ENCODE measurements around the gene HBA2.
A peak's percentile ranks its signal among the peaks of the same experiment; 100 is the strongest.
"Not testable (repeated sequence)": the region's sequence is repeated elsewhere in the genome, so short reads cannot be mapped to it uniquely, and the experiment has no call there.

The HBA2 gene

DNA sequence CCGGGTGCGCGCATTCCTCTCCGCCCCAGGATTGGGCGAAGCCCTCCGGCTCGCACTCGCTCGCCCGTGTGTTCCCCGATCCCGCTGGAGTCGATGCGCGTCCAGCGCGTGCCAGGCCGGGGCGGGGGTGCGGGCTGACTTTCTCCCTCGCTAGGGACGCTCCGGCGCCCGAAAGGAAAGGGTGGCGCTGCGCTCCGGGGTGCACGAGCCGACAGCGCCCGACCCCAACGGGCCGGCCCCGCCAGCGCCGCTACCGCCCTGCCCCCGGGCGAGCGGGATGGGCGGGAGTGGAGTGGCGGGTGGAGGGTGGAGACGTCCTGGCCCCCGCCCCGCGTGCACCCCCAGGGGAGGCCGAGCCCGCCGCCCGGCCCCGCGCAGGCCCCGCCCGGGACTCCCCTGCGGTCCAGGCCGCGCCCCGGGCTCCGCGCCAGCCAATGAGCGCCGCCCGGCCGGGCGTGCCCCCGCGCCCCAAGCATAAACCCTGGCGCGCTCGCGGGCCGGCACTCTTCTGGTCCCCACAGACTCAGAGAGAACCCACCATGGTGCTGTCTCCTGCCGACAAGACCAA, at the start of gene HBA2:
Gene HBA2, plus strand, starts transcription at position 503 of the 568 bp plus-strand sequence. Its CDS starts 37 bp downstream, at position 540.
- not testable (repeated sequence) for DNase-seq

- DNase-seq = not testable (repeated sequence)
Observed at GRCh38 chr16:123558-124350, 48.9 kb upstream of the HBA2 start.

- no peak for DNase-seq
Observed at GRCh38 chr16:125011-125410, 47.7 kb upstream of the HBA2 start.

GRCh38 chr16:129075-129474, 43.6 kb upstream of the HBA2 start:
- no peak for DNase-seq

DNA sequence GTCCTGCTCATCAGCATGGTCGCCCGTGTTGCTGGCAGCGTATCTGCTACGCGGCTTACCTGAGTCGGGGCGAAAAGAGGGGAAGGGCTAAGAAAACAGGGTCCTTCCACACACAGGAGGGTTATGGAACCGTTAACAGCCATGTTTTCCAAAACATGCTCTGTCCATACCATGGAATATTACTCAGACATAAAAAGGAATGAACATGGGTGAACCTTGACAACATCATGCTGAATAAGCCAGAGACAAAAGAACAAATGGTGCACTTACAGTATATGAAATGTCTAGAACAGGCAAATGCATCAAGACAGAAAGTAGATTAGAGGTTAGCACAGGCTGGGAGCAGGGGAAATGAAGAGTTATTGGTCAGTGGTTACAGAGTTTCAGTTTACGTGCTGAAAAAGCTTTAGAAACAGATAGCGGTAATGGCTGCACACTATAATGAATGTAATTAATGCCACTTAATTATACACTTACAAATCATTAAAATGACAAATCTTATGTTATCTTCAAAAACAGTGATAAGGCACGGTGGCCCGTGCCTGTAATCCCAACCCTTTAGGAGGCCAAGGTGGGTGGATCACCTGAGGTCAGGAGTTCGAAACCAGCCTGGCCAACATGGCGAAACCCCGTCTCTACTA, 42.0 kb upstream of the HBA2 start:
- DNase-seq = no peak

- DNase-seq = no peak
Observed at GRCh38 chr16:132120-132519, 40.6 kb upstream of the HBA2 start.

- no peak for DNase-seq
Observed at GRCh38 chr16:133716-134115, 39.0 kb upstream of the HBA2 start.

- DNase-seq = peak; percentile 49
Observed at GRCh38 chr16:138049-138417, 34.6 kb upstream of the HBA2 start.

GRCh38 chr16:140175-140857, 32.4 kb upstream of the HBA2 start:
- DNase-seq = no peak

- no peak for DNase-seq
Observed at GRCh38 chr16:142405-142967, 30.2 kb upstream of the HBA2 start.

DNA sequence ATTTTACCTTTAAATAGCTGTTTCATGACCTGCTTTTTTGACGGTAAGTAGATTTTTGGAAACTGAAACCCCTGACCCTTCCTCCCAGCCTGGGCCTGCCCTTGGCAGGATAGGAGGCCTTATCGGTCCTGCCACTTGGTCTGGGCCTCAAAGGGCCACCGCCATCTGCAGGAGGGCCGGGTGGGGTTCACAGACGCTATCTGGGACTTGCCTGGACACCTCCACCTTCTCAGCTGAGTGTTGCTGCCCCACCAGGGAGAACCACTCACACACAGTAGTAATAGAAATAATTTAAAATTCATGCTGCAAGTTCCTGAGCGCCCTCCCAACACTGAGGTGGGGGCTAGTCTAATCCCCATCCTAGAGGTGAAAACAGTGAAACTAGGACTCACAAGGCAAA, 29.6 kb upstream of the HBA2 start:
- DNase-seq = no peak

DNA sequence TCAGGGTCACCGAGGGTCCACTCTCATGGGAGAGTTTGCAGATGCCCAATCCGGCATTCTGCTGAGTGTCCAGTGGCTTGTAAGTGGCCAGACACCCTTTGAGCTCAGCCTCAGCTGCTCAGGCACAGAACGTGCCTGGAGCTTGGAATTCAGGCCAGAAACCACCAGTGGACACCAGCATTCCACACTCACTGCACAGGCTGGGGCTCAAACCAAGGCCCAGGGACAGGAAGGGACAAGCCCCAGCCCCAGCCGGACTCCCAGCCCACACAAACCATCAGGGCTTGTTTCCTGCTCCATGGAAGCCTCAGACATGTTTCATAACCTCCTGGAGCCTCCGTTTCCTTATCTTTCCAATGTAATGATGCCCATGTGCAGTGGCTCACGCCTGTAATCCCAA, 29.2 kb upstream of the HBA2 start:
- no peak for DNase-seq

DNA sequence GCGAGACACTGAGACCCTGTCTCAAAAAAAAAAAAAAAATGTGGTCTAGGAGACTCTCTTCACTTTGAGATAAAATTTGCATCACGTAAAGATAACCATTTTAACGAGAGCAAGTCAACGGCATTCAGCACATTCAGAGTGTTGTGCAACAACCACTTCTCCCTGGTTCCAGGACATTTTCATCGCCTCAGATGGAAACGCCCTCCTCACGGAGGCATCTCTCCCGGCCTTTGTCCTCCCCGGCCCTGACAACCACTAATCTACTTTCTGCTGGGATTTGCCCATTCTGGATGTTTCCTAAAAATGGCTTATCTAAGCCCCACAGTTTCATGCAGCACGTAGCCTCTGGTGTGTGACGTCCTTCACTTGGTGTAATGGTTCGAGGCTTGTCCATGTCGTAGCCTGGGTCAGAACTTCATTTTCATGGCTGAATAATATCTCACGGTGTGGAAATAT, 27.9 kb upstream of the HBA2 start:
- DNase-seq = no peak

DNA sequence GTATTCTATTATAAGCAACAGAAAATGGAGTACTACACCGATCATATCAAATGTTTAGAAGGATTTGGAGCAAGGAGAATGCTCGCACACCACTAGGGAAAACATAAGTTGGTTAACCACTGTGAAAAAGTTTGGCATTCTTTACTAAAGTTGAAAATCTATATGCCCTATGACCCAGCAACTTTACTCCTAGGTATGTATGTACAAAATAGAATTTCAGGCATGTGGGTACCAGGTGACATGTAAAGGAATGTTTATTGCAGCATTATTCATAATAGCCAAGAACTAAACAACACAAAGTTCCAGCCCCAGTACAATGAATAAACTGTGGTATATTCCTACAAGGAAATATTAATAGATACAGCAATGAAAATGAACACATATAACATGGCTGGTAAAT, 26.0 kb upstream of the HBA2 start:
- no peak for DNase-seq

DNA sequence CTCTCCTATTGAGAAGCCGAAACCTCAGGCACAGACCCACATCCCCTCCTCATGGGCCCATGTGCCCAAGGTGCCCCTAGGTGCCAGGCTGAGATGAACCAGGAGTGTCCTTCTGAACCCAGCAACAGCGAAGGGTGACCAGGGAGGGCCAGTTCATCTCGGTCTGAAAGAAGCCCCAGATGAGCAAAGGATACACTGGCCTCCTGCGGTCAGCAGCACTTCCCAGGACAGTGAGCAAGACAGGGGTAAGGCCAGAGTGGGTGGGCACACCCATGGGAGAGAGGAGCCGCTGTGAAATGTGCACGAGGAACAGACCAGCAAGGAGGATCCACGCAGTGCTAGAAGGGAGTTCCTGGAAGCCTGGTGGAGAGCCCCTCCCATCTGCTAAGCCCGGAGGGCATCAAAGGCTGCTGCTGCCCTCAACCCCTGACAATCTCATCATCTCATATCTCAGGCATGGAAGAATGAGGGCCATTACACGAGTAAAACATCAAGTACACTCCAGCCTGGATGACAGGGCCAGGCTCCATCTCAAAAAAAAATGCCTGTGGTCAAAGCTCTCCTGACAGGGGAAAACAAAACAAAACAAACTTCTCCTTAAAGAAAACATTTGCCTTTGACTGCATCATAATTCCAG, 23.5 kb upstream of the HBA2 start:
- no peak for DNase-seq

GRCh38 chr16:152141-153128, 20.2 kb upstream of the HBA2 start, which contains the start of gene HBZ:
Gene HBZ (plus strand): TSS chr16:152644. CDS start chr16:152910, 266 bp downstream.
- no peak for DNase-seq

- not testable (repeated sequence) for DNase-seq
Observed at GRCh38 chr16:153129-153521, 19.6 kb upstream of the HBA2 start.

DNA sequence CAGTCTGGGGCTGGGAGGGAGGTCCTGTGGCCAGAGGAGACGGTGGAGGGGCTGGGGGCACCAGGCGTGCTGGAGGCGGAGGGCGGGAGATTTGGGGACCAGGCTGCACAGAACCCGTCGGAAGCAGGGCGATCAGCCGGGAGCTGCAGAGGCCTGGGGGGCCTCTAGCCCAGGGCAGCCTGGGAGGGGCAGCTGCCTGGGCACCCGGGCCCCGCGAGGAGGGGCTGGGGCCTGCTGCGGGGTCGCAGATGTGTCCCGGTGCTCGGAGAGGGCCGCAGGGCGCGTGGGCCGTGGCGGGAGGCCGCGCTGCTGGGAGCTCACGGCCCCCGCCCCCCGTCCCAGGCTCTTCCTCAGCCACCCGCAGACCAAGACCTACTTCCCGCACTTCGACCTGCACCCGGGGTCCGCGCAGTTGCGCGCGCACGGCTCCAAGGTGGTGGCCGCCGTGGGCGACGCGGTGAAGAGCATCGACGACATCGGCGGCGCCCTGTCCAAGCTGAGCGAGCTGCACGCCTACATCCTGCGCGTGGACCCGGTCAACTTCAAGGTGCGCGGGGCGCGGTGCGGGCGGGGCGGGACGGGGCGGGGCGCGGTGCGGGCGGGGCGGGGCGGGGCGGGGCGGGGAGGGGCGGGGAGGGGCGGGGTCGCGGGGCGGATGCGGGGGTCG, 19.0 kb upstream of the HBA2 start:
- DNase-seq = not testable (repeated sequence)

DNA sequence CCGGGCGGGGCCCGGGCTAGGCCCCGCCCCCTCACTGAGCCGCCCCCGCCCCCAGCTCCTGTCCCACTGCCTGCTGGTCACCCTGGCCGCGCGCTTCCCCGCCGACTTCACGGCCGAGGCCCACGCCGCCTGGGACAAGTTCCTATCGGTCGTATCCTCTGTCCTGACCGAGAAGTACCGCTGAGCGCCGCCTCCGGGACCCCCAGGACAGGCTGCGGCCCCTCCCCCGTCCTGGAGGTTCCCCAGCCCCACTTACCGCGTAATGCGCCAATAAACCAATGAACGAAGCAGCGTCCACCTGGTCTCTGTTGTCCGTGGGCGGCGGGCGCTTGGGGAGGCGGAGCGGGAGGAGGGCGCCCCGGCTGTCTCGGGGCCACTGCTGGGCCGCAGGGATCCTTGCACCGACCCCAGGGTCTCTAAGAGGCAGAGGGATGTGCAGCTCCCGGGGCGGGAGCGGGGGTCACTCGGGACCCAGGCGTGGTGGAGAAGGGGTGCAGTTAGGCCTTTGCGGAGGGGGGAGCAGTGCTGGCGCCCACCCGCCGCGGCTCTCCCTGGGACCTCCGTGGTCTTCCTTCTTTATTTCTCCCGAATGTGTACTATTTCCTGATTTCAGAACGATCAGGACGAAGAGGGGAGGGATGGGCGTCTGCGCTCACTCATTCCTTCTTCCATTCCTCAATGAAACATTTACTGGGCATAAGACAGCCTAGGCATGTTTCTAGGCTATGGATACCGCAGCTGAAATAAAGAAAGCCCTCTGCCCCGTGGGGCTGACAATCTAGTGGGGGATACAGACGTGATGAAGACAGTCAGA, 18.3 kb upstream of the HBA2 start:
- DNase-seq = no peak

DNA sequence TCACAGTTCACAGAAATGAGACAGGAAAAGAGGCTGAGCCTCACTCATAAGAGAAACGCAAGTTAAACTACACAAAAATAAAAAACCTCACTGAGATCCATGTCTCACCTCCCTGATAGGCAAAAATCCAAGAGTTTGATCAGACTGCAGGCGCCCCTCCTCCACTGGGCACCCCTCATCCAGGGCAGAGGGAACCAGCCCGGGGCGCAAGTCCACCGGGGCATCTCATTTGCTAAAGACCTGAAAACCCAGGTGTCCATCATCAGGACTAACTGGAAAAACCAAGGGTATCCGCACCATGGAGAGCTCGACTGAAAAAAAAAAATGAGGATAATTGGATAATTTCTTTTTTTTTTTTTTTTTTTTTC, 17.7 kb upstream of the HBA2 start:
- DNase-seq = no peak
